Body of pancreas (tissue), 4 donors: ENCODE measurements around the gene EML6.
A peak's percentile ranks its signal among the peaks of the same experiment; 100 is the strongest.

Experiments
- CTCF ChIP-seq, 7 experiments: fragments of 450-650 bp in 4 of 7; fragments of 200-600 bp in 3 of 7; sonication (generic) in 3 of 7; IDR thresholded peaks; one replicate each; pipeline ENCODE4 v1.5.1; 2016 to 2019; ENCODE audit warnings: antibody characterized with exemption in 7 of 7
- POLR2A ChIP-seq, 3 donors: fragments of 450-650 bp; IDR thresholded peaks; one replicate each; pipeline ENCODE4 v1.6.1; 2016; ENCODE audit warnings: antibody characterized with exemption in 3 of 3, mild to moderate bottlenecking in 2 of 3

DNA sequence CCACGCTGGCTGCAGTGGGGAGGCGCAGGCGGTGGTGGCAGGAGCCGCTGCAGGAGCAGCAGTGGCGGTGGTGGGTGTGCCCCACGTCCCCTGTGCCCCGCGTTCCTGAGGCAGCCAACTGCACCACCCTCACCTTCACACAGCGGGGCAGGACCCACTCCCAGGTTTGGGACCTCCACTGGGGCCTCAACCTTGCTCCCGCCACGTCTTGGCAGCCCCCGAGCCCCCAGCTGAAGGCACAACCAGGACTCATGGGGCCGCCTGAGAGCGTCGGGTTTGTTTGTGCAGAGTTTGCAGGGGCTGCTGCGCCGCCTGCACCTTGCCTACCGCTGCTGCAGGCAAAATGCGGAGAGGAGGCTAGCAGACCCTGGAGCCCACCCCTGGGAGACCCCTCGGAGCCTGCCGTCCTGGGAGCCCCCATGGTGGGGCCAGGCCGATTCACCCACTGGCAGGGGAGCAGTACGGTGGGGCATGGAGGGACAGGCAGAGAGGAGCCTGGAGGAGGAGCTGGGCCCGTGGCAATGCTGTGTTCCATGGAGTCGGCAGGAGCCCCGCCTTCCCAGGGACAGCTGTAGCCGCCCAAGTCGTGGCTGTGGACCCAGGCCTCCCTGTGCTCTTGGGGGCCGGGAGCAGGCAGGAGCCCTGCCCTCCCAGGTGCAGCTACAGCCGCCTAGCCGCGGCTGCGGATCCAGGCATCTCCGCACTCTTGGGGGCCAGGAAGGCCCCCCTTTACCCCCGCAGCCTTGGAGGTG is 14.7 kb upstream of the EML6 start:
- TF ChIP-seq CTCF (IDR thresholded peaks at IDR 0.05) (peak in 2 of 7 experiments; percentile 21 to 33), POLR2A (IDR thresholded peaks at IDR 0.05) (no peak)
